Panc1 (cell line): Measurements from ENCODE around the gene FGFRL1.

Experiments used
- REST ChIP-seq, 2 experiments: IDR thresholded peaks; 2 replicates each; pipeline ENCODE4 v1.6.1; 2011 to 2012; ENCODE audit warnings: low read depth in 2 of 2, control low read depth in 1 of 2, low read length in 1 of 2, mild to moderate bottlenecking in 1 of 2, moderate library complexity in 1 of 2; ENCODE audit not compliant: insufficient read depth in 1 of 2
- TF ChIP-seq, protein P1 (sequence below): fragments of 450-650 bp; IDR thresholded peaks from 2 replicates; pipeline ENCODE4 v1.5.1; 2017; ENCODE audit warnings: mild to moderate bottlenecking

DNA sequence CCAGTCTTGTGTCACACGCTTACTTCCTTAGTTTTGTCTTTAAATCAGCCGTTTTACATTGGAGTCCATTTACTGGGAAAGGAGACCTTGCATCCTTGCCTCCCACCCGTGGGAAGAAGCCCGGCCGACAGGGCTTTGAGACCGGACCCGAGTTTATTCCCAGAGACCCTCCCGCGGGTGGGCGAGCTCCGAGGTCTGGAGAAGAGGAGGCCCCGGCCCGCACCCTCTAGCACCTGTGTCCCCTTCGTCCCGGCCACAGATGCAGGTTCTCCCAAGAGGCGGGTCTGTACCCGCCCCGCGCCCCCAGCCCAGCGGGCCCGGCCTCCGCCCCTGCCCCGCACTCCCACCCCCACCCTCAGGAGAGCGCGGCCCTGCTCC, 14.4 kb upstream of the FGFRL1 start:
- no peak for TF ChIP-seq REST (IDR thresholded peaks at IDR 0.05; ENCODE audit: insufficient read depth in 1 of 2, low read depth in 2 of 2, low read length in 1 of 2)
- TF ChIP-seq, protein P1, sequence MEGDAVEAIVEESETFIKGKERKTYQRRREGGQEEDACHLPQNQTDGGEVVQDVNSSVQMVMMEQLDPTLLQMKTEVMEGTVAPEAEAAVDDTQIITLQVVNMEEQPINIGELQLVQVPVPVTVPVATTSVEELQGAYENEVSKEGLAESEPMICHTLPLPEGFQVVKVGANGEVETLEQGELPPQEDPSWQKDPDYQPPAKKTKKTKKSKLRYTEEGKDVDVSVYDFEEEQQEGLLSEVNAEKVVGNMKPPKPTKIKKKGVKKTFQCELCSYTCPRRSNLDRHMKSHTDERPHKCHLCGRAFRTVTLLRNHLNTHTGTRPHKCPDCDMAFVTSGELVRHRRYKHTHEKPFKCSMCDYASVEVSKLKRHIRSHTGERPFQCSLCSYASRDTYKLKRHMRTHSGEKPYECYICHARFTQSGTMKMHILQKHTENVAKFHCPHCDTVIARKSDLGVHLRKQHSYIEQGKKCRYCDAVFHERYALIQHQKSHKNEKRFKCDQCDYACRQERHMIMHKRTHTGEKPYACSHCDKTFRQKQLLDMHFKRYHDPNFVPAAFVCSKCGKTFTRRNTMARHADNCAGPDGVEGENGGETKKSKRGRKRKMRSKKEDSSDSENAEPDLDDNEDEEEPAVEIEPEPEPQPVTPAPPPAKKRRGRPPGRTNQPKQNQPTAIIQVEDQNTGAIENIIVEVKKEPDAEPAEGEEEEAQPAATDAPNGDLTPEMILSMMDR: no peak
